Measurements from ENCODE around the gene GPC6.
"Not testable (repeated sequence)": the region's sequence is repeated elsewhere in the genome, so short reads cannot be mapped to it uniquely, and the experiment has no call there.

GPC6 gene

GRCh38 chr13:93318534-93319254 is 92.1 kb downstream of the GPC6 start:
- no peak for DNase-seq (ENCODE audit: low read depth)

GRCh38 chr13:93320942-93321341 is 94.3 kb downstream of the GPC6 start:
- no peak for DNase-seq (ENCODE audit: low read depth)

GRCh38 chr13:93323880-93324279 is 97.3 kb downstream of the GPC6 start:
- DNase-seq (ENCODE audit: low read depth), result not testable (repeated sequence)

- no peak for DNase-seq (ENCODE audit: low read depth)
Observed at GRCh38 chr13:93325303-93326233, 99.0 kb downstream of the GPC6 start.

GRCh38 chr13:93326234-93326811 is 99.7 kb downstream of the GPC6 start:
- DNase-seq (ENCODE audit: low read depth), result no peak

GRCh38 chr13:93328943-93329342 is 102.3 kb downstream of the GPC6 start:
- DNase-seq (ENCODE audit: low read depth), result no peak

- no peak for DNase-seq (ENCODE audit: low read depth)
Observed at GRCh38 chr13:93336728-93337127, 110.1 kb downstream of the GPC6 start.

- no peak for DNase-seq (ENCODE audit: low read depth)
Observed at GRCh38 chr13:93338030-93338429, 111.4 kb downstream of the GPC6 start.

GRCh38 chr13:93338906-93339305 is 112.3 kb downstream of the GPC6 start:
- no peak for DNase-seq (ENCODE audit: low read depth)

- DNase-seq (ENCODE audit: low read depth), result no peak
Observed at GRCh38 chr13:93339550-93339949, 112.9 kb downstream of the GPC6 start.

- no peak for DNase-seq (ENCODE audit: low read depth)
Observed at GRCh38 chr13:93341517-93341916, 114.9 kb downstream of the GPC6 start.

- DNase-seq (ENCODE audit: low read depth), result no peak
Observed at GRCh38 chr13:93343097-93343496, 116.5 kb downstream of the GPC6 start.

GRCh38 chr13:93344048-93344705 is 117.6 kb downstream of the GPC6 start:
- no peak for DNase-seq (ENCODE audit: low read depth)

- DNase-seq (ENCODE audit: low read depth), result no peak
Observed at GRCh38 chr13:93345024-93345423, 118.4 kb downstream of the GPC6 start.

- DNase-seq (ENCODE audit: low read depth), result no peak
Observed at GRCh38 chr13:93345770-93346169, 119.2 kb downstream of the GPC6 start.

GRCh38 chr13:93352616-93353015 is 126.0 kb downstream of the GPC6 start:
- DNase-seq (ENCODE audit: low read depth), result no peak

GRCh38 chr13:93355094-93355493 is 128.5 kb downstream of the GPC6 start:
- no peak for DNase-seq (ENCODE audit: low read depth)

- DNase-seq (ENCODE audit: low read depth), result no peak
Observed at GRCh38 chr13:93356469-93356868, 129.9 kb downstream of the GPC6 start.

GRCh38 chr13:93360021-93360420 is 133.4 kb downstream of the GPC6 start:
- no peak for DNase-seq (ENCODE audit: low read depth)

- no peak for DNase-seq (ENCODE audit: low read depth)
Observed at GRCh38 chr13:93361703-93362102, 135.1 kb downstream of the GPC6 start.

GRCh38 chr13:93364166-93364565 is 137.6 kb downstream of the GPC6 start:
- no peak for DNase-seq (ENCODE audit: low read depth)

- DNase-seq (ENCODE audit: low read depth), result no peak
Observed at GRCh38 chr13:93368296-93368695, 141.7 kb downstream of the GPC6 start.

Data from stimulated activated CD8-positive, alpha-beta memory T cell treated with anti-CD3 and anti-CD28 coated beads, Interleukin-12 subunit alpha, Interleukin-12 subunit beta, amount 100 ng/mL, for 1 hour (primary cell).